ENCODE measurements around the gene KRTAP20-3. TPM values are rescaled to one million over a fixed set of nuclear protein-coding genes. Genes with fewer than 3 reads are reported as not detected.

The KRTAP20-3 gene
- total RNA-seq, 4 donors from 2014 or later = not detected

DNA sequence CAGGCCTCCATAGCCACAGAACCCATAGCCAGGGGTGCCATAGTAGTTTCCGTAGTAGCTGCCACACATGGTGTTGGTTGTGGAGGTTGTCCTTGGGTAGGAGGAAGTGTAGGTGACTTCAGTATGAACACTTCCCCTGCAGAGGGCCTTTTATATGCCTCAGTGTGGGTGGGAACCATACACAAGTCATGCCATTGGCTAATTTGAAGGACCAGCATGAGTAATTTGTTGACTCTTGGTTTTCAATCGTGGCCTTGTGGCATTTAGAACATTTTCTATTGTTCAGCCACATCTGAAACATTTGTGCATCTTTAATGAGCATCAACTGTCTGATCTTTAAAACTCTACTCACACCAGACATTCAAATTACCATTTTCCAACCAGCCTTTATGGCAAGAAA is 28.8 kb upstream of the KRTAP20-3 start, which contains the start of gene KRTAP6-1:
KRTAP6-1 (minus strand) TSS at position 95 of the 400 bp plus-strand sequence; CDS start at position 69, 26 bp downstream.
- H3K9me3 ChIP-seq = no peaks in the 10 kb centered on the region
- no peaks in the 10 kb centered on the region for H3K4me1 ChIP-seq
- TF ChIP-seq EP300 (IDR thresholded peaks at IDR 0.05) (no peak), CTCF (IDR thresholded peaks at IDR 0.05) (no peak), POLR2AphosphoS5 (IDR thresholded peaks at IDR 0.05) (no peak)
- H3K27ac ChIP-seq = no peak within 1 kb of the TSS
- WGBS, 2 donors (ENCODE audit: low coverage in 1 of 2) = 27 to 50% methylated on average over 1 of the region's 2 CpGs
- no peaks in the 10 kb centered on the region for H3K36me3 ChIP-seq
- no peak for ATAC-seq
- H3K27me3 ChIP-seq = no peaks in the 10 kb centered on the region
- H3K4me3 ChIP-seq = no peak within 1 kb of the TSS

GRCh38 chr21:30615199-30615598 is 27.5 kb upstream of the KRTAP20-3 start:
- TF ChIP-seq POLR2A (IDR thresholded peaks at IDR 0.05) (no peak), POLR2AphosphoS5 (IDR thresholded peaks at IDR 0.05) (no peak), CTCF (IDR thresholded peaks at IDR 0.05) (no peak), EP300 (IDR thresholded peaks at IDR 0.05) (no peak)
- no peak overlapping the region for H3K27ac ChIP-seq
- H3K4me3 ChIP-seq = no peak overlapping the region
- no peak for ATAC-seq
- no peaks in the 10 kb centered on the region for H3K27me3 ChIP-seq
- no peaks in the 10 kb centered on the region for H3K9me3 ChIP-seq
- H3K4me1 ChIP-seq = no peaks in the 10 kb centered on the region
- no peaks in the 10 kb centered on the region for H3K36me3 ChIP-seq

DNA sequence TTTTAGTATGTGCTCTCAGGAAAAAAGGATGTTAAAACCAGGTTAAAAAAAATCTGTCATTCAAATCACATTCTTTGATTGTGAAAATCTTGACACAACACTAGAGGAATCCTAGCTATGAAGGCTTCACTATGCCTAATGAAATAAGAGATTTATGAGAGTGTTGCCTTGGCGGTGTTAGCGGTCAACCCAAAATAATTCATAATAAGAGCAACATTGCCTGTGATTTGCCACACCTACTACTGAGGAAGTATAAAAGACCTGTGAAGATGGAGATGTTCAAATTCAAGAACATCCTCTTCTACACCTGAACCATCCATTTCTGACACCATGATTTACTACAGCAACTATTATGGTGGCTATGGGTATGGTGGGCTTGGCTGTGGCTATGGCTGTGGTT is 26.5 kb upstream of the KRTAP20-3 start, which contains the start of gene KRTAP20-1:
KRTAP20-1 (plus strand) TSS at position 301 of the 400 bp plus-strand sequence; CDS start at position 331, 30 bp downstream.
- Histone ChIP-seq H3K9me3 (no peaks in the 10 kb centered on the region), H3K4me1 (no peaks in the 10 kb centered on the region), H3K27me3 (no peaks in the 10 kb centered on the region), H3K36me3 (no peaks in the 10 kb centered on the region), H3K4me3 (no peak within 1 kb of the TSS), H3K27ac (no peak within 1 kb of the TSS)
- WGBS, 2 donors (ENCODE audit: low coverage in 1 of 2) = 91 to 100% methylated on average over 2 of the region's 2 CpGs
- ATAC-seq = no peak
- TF ChIP-seq POLR2A (IDR thresholded peaks at IDR 0.05) (no peak), EP300 (IDR thresholded peaks at IDR 0.05) (no peak), POLR2AphosphoS5 (IDR thresholded peaks at IDR 0.05) (no peak), CTCF (IDR thresholded peaks at IDR 0.05) (no peak)

- no peak for ATAC-seq
- TF ChIP-seq POLR2A (IDR thresholded peaks at IDR 0.05) = no peak
- TF ChIP-seq CTCF (IDR thresholded peaks at IDR 0.05) = no peak
- no peak for TF ChIP-seq POLR2AphosphoS5 (IDR thresholded peaks at IDR 0.05)
- no peak for TF ChIP-seq EP300 (IDR thresholded peaks at IDR 0.05)
These were observed 22.6 kb upstream of the KRTAP20-3 start for GRCh38 chr21:30620080-30620479.

GRCh38 chr21:30620522-30620921 is 22.1 kb upstream of the KRTAP20-3 start, which contains the start of gene KRTAP20-4:
KRTAP20-4 (plus strand) TSS chr21:30620627.
- Histone ChIP-seq H3K4me1 (no peaks in the 10 kb centered on the region), H3K36me3 (no peaks in the 10 kb centered on the region), H3K27me3 (no peaks in the 10 kb centered on the region), H3K9me3 (no peaks in the 10 kb centered on the region), H3K27ac (no peak within 1 kb of the TSS), H3K4me3 (no peak within 1 kb of the TSS)
- TF ChIP-seq POLR2A (IDR thresholded peaks at IDR 0.05) (no peak), CTCF (IDR thresholded peaks at IDR 0.05) (no peak), POLR2AphosphoS5 (IDR thresholded peaks at IDR 0.05) (no peak), EP300 (IDR thresholded peaks at IDR 0.05) (no peak)
- WGBS, 2 donors (ENCODE audit: low coverage in 1 of 2) = 84 to 90% methylated on average over 3 of the region's 3 CpGs
- ATAC-seq = no peak

More at GRCh38 chr21:30620080-30620479, 22.6 kb upstream of the KRTAP20-3 start:
- Histone ChIP-seq H3K4me3 (no peak overlapping the region), H3K9me3 (no peaks in the 10 kb centered on the region), H3K4me1 (no peaks in the 10 kb centered on the region), H3K36me3 (no peaks in the 10 kb centered on the region), H3K27ac (no peak overlapping the region), H3K27me3 (no peaks in the 10 kb centered on the region)
